Esophagus squamous epithelium (tissue), 5 donors: Measurements from ENCODE around the gene CACNA1I. TPM values are rescaled to one million over a fixed set of nuclear protein-coding genes. Genes with fewer than 3 reads are reported as not detected.

Experiments
- DNase-seq: peaks from one replicate; lab custom pipeline; 2025; lab: John Stamatoyannopoulos, UW
- H3K27ac ChIP-seq, 4 donors: fragments of 200-600 bp; sonication (generic); one replicate each; pipeline ENCODE4 v1.5.1; 2016 to 2019; ENCODE audit warnings: mild to moderate bottlenecking in 1 of 4
- H3K27me3 ChIP-seq, 4 donors: fragments of 200-600 bp; sonication (generic); 1 replicate in 3 of 4; 2 replicates in 1 of 4; pipeline versions ENCODE4 v1.5.1 to v1.6.0; 2017 to 2021; ENCODE audit warnings: antibody characterized with exemption in 1 of 4
- H3K36me3 ChIP-seq, 3 donors: fragments of 200-600 bp; sonication (generic); one replicate each; pipeline ENCODE4 v1.5.1; 2016 to 2019
- H3K4me1 ChIP-seq, 3 donors: fragments of 200-600 bp; sonication (generic); one replicate each; pipeline ENCODE4 v1.5.1; 2017 to 2019
- H3K4me3 ChIP-seq, 4 donors: fragments of 200-600 bp; sonication (generic); 1 replicate in 3 of 4; 2 replicates in 1 of 4; pipeline ENCODE4 v1.5.1; 2016 to 2019; ENCODE audit warnings: mild to moderate bottlenecking in 2 of 4, moderate library complexity in 1 of 4
- H3K9me3 ChIP-seq, 3 donors: fragments of 200-600 bp; sonication (generic); one replicate each; pipeline ENCODE4 v1.5.1; 2016 to 2019
- CTCF ChIP-seq, 6 experiments: fragments of 450-650 bp in 4 of 6; fragments of 200-600 bp in 2 of 6; sonication (generic) in 2 of 6; IDR thresholded peaks; one replicate each; pipeline ENCODE4 v1.5.1; 2016 to 2019; ENCODE audit warnings: antibody characterized with exemption in 6 of 6, mild to moderate bottlenecking in 4 of 6, moderate library complexity in 4 of 6
- POLR2A ChIP-seq, 4 donors: fragments of 450-650 bp; IDR thresholded peaks; one replicate each; pipeline ENCODE4 v1.6.1; 2017; ENCODE audit warnings: antibody characterized with exemption in 4 of 4, mild to moderate bottlenecking in 4 of 4, moderate library complexity in 3 of 4
- WGBS, 2 donors: methylation state at CpG; one replicate each; pipeline ENCODE4 v1.1.5; 2018; 5-methylcytosine and 5-hydroxymethylcytosine counted together
- intact Hi-C: fragments of 100-400 bp; cut with DNase I; formaldehyde crosslinking; loops from one replicate; pipeline ENCODE4 v1.15.0; 2022
- total RNA-seq, 4 donors: library from RNA; depleted of rRNA; stranded (reverse); fragments of >200 nt; gene quantifications; one replicate each; pipeline ENCODE4 v1.1.0, GENCODE V29; 2016
- donor health status: DM: yes; HTN: yes; CAD: no.

The CACNA1I gene
- total RNA-seq, 4 donors from 2014 or later: 0.12 to 0.38 (median 0.20) TPM

- 93 to 98% methylated on average over 8 to 16 of the region's 41 CpGs for WGBS, 2 donors
- Histone ChIP-seq H3K9me3 (no peaks in the 10 kb centered on the region), H3K4me1 (no peaks in the 10 kb centered on the region), H3K36me3 (no peaks in the 10 kb centered on the region), H3K27me3 (peaks cover 0 to 44% (median 0%) of the 10 kb centered on the region in 4 donors), H3K4me3 (no peak overlapping the region), H3K27ac (no peak overlapping the region)
- no peak for TF ChIP-seq POLR2A (IDR thresholded peaks at IDR 0.05)
- TF ChIP-seq CTCF (IDR thresholded peaks at IDR 0.05): no peak
- no peak for DNase-seq
- intact Hi-C loops: no loop called here
Observed at GRCh38 chr22:39649500-39650089, 79.0 kb downstream of the CACNA1I start.

- H3K4me1 ChIP-seq: no peaks in the 10 kb centered on the region
- H3K36me3 ChIP-seq: no peaks in the 10 kb centered on the region
- intact Hi-C loops: no loop called here
- no peak overlapping the region for H3K27ac ChIP-seq
- H3K9me3 ChIP-seq: no peaks in the 10 kb centered on the region
- H3K27me3 ChIP-seq: peaks cover 0 to 50% (median 0%) of the 10 kb centered on the region in 4 donors
- TF ChIP-seq POLR2A (IDR thresholded peaks at IDR 0.05) (no peak), CTCF (IDR thresholded peaks at IDR 0.05) (no peak)
- 68 to 79% methylated on average over 14 to 20 of the region's 24 CpGs for WGBS, 2 donors
- no peak overlapping the region for H3K4me3 ChIP-seq
- no peak for DNase-seq
Observed at GRCh38 chr22:39651053-39651996, 80.8 kb downstream of the CACNA1I start.

- H3K27me3 ChIP-seq: peaks cover 0 to 53% (median 0%) of the 10 kb centered on the region in 4 donors
- H3K9me3 ChIP-seq: no peaks in the 10 kb centered on the region
- 62 to 67% methylated on average over 1 to 7 of the region's 16 CpGs for WGBS, 2 donors
- no peak overlapping the region for H3K27ac ChIP-seq
- H3K4me3 ChIP-seq: no peak overlapping the region
- intact Hi-C loops: no loop called here
- no peaks in the 10 kb centered on the region for H3K36me3 ChIP-seq
- TF ChIP-seq POLR2A (IDR thresholded peaks at IDR 0.05): no peak
- DNase-seq: no peak
- no peaks in the 10 kb centered on the region for H3K4me1 ChIP-seq
Observed at GRCh38 chr22:39652990-39653786, 82.6 kb downstream of the CACNA1I start.

- Histone ChIP-seq H3K36me3 (no peaks in the 10 kb centered on the region), H3K4me3 (no peak overlapping the region), H3K27me3 (peaks cover 0 to 56% (median 0%) of the 10 kb centered on the region in 4 donors), H3K9me3 (no peaks in the 10 kb centered on the region), H3K4me1 (no peaks in the 10 kb centered on the region), H3K27ac (no peak overlapping the region)
- no peak for TF ChIP-seq CTCF (IDR thresholded peaks at IDR 0.05)
- TF ChIP-seq POLR2A (IDR thresholded peaks at IDR 0.05): no peak
- WGBS, 2 donors: 77% methylated on average over 3 of the region's 3 CpGs; no CpG with 5 or more reads in 1 of the 2 donors
- intact Hi-C loops: no loop called here
- no peak for DNase-seq
Observed at GRCh38 chr22:39653787-39654077, 83.2 kb downstream of the CACNA1I start.

- H3K9me3 ChIP-seq: no peaks in the 10 kb centered on the region
- intact Hi-C loops: no loop called here
- WGBS, 2 donors: 83 to 98% methylated on average over 4 of the region's 10 CpGs
Observed at GRCh38 chr22:39654131-39654926, 83.8 kb downstream of the CACNA1I start.

More at GRCh38 chr22:39654131-39654926, 83.8 kb downstream of the CACNA1I start:
- H3K4me3 ChIP-seq: no peak overlapping the region
- no peaks in the 10 kb centered on the region for H3K36me3 ChIP-seq
- H3K4me1 ChIP-seq: no peaks in the 10 kb centered on the region
- no peak for DNase-seq
- peaks cover 0 to 62% (median 0%) of the 10 kb centered on the region in 4 donors for H3K27me3 ChIP-seq
- no peak for TF ChIP-seq CTCF (IDR thresholded peaks at IDR 0.05)
- no peak for TF ChIP-seq POLR2A (IDR thresholded peaks at IDR 0.05)
- H3K27ac ChIP-seq: no peak overlapping the region
